Suprapubic skin (tissue), 4 donors: ENCODE results near the gene EVA1A.

Experiments
- EP300 ChIP-seq: sonication (generic); formaldehyde crosslinking; IDR thresholded peaks from one replicate; pipeline ENCODE4 v1.6.1; 2017; ENCODE audit warnings: antibody characterized with exemption
- POLR2AphosphoS5 ChIP-seq, 3 donors: sonication (generic); formaldehyde crosslinking; IDR thresholded peaks; one replicate each; pipeline ENCODE4 v1.6.1; 2017; ENCODE audit warnings: antibody characterized with exemption in 3 of 3
- TF ChIP-seq, protein P1 (sequence below), 2 donors: fragments of 200-600 bp in 1 of 2; fragments of 450-650 bp in 1 of 2; sonication (generic) in 1 of 2; IDR thresholded peaks; one replicate each; pipeline ENCODE4 v1.5.1; 2016 to 2019; ENCODE audit warnings: antibody characterized with exemption in 2 of 2, mild to moderate bottlenecking in 1 of 2, moderate library complexity in 1 of 2

DNA sequence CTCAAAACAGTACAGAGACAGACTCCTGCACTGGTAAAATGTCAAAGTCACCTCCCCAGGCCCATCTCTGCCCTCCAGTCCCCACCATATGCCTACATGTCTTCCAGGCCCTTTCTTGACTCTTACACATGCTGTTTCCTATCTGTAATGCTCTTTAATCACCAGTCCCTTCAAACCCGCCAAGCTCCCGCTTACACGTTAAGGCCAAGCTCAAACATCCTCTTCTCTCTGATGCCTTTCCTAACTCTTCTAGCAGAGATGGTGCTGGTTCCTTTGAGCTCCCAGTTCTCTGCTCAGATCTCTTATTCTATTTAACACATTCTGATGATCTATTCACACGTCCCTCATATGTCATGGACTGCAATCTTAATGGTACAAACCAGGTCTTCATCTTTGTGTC is 5.0 kb downstream of the EVA1A start:
- TF ChIP-seq, protein P1, sequence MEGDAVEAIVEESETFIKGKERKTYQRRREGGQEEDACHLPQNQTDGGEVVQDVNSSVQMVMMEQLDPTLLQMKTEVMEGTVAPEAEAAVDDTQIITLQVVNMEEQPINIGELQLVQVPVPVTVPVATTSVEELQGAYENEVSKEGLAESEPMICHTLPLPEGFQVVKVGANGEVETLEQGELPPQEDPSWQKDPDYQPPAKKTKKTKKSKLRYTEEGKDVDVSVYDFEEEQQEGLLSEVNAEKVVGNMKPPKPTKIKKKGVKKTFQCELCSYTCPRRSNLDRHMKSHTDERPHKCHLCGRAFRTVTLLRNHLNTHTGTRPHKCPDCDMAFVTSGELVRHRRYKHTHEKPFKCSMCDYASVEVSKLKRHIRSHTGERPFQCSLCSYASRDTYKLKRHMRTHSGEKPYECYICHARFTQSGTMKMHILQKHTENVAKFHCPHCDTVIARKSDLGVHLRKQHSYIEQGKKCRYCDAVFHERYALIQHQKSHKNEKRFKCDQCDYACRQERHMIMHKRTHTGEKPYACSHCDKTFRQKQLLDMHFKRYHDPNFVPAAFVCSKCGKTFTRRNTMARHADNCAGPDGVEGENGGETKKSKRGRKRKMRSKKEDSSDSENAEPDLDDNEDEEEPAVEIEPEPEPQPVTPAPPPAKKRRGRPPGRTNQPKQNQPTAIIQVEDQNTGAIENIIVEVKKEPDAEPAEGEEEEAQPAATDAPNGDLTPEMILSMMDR (IDR thresholded peaks at IDR 0.05) = no peak
- no peak for TF ChIP-seq EP300
- TF ChIP-seq POLR2AphosphoS5 (IDR thresholded peaks at IDR 0.05) = no peak
